Ascending aorta (tissue), 2 donors: ENCODE measurements around the gene UBL4A. TPM values are rescaled to one million over a fixed set of nuclear protein-coding genes. Genes with fewer than 3 reads are reported as not detected.

Source experiments
- DNase-seq, 2 donors: peaks; one replicate each; pipeline ENCODE4 v3.0.0-alpha.2; 2019; ENCODE audit warnings: low spot score in 2 of 2
- H3K27ac ChIP-seq, 2 donors: fragments of 200-600 bp; sonication (generic); one replicate each; pipeline ENCODE4 v1.5.1; 2016 to 2017; ENCODE audit warnings: mild to moderate bottlenecking in 1 of 2
- H3K27me3 ChIP-seq: fragments of 200-600 bp; sonication (generic); one replicate; pipeline ENCODE4 v1.5.1; 2017
- H3K36me3 ChIP-seq, 2 donors: fragments of 200-600 bp; sonication (generic); one replicate each; pipeline ENCODE4 v1.5.1; 2016
- H3K4me1 ChIP-seq, 2 donors: fragments of 200-600 bp; sonication (generic); one replicate each; pipeline ENCODE4 v1.5.1; 2016 to 2017; ENCODE audit warnings: mild to moderate bottlenecking in 1 of 2
- H3K4me3 ChIP-seq, 2 donors: fragments of 200-600 bp; sonication (generic); one replicate each; pipeline ENCODE4 v1.5.1; 2016 to 2017; ENCODE audit warnings: mild to moderate bottlenecking in 1 of 2
- H3K9me3 ChIP-seq, 2 donors: fragments of 200-600 bp; sonication (generic); one replicate each; pipeline ENCODE4 v1.5.1; 2016
- CTCF ChIP-seq, 3 experiments: fragments of 200-600 bp in 2 of 3; fragments of 450-650 bp in 1 of 3; sonication (generic) in 2 of 3; IDR thresholded peaks; one replicate each; pipeline ENCODE4 v1.5.1; 2016 to 2019; ENCODE audit warnings: antibody characterized with exemption in 3 of 3, mild to moderate bottlenecking in 1 of 3, moderate library complexity in 1 of 3
- intact Hi-C: fragments of 100-400 bp; cut with DNase I; formaldehyde crosslinking; loops from one replicate; pipeline ENCODE4 v1.15.1; 2023
- total RNA-seq: library from RNA; depleted of rRNA; stranded (reverse); fragments of >200 nt; gene quantifications from one replicate; pipeline ENCODE4 v1.1.0, GENCODE V29; 2016

The UBL4A gene
- 127 TPM for total RNA-seq

DNA sequence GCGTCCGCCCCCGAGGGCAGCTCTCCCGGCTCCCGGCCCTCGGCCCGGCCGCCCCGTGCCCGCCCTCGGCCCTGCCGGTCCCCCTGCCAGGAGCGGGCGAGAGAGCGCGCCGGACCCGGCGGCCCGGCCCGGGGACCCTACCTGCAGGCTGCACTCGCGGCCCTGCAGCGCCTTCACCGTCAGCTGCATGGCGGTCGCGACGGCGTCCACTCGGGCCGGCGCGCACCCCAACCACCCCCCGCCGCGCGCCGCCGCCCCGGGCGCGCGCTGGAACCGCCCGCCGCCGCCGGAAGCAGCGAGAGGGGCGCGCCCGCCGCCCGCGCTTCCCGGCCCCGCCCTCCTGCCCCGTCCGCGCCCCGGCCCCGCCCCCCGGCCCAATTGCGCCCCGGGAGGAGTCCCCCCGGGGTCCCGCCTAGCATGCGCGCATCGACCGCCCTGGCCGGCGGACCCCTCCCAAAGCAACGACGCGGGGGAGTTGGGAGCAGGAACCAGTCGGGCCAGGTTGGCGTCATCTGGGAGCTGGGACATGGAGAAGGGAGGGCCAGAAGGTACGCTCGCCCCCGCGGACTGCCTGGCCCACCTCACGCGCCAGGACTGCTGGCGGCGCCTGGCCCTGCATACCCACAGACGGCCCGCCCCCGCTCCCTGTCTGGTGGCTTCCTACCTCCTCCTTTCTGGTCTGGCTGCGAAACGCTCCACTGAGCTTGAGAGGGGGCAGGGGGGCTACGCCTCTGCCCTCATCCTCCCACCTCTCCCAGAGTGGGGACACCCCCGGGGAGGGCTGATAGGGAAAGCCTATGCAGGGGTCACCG, at the start of gene UBL4A:
Gene UBL4A, minus strand, starts transcription at position 220 of the 812 bp plus-strand sequence. Its CDS starts 31 bp downstream, at position 189.
- TF ChIP-seq CTCF (IDR thresholded peaks at IDR 0.05) = no peak
- Histone ChIP-seq H3K9me3 (no peaks in the 10 kb centered on the region), H3K27me3 (no peaks in the 10 kb centered on the region), H3K36me3 (peaks cover 0 to 6% of the 10 kb centered on the region in 2 donors), H3K4me1 (peaks cover 0 to 11% of the 10 kb centered on the region in 2 donors), H3K27ac (peak within 1 kb of the TSS; percentile 78 to 81), H3K4me3 (peak within 1 kb of the TSS; percentile 64 to 81)
- intact Hi-C loops = loop anchor here (2.0 to 5.0 kb wide), 2 partner anchors 46 to 50 kb away; partner anchors contain the start of gene GDI1
- peak in 1 of 2 donors; percentile 79 for DNase-seq

DNA sequence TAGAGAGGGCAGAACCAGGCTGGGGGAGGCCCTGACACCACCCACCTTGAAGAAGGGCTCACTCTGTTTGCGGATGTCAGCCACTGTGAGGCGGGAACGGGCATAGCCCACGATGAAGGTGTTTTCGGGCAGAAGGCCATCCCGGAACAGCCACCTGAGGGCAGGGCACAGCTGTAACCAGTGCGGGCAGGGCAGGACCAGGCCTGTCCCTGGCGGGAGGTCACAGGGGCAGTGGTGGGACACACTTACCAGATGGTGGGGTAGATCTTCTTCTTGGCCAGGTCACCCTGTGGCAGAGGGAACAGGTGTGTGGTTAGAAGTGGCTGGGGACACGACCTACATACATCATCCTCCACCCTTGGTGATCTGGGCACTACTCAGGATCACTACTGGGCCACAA, 49.5 kb upstream of the UBL4A start:
- intact Hi-C loops = loop anchor here (1.0 kb wide), 1 partner anchor 138 kb away; the partner anchor contains the start of gene RPL10
- peaks cover 7 to 23% of the 10 kb centered on the region in 2 donors for H3K36me3 ChIP-seq

GRCh38 chrX:154534526-154535322, 48.3 kb upstream of the UBL4A start:
- H3K4me1 ChIP-seq = peaks cover 0 to 3% of the 10 kb centered on the region in 2 donors

More for the DNA sequence above, 49.5 kb upstream of the UBL4A start:
- H3K27me3 ChIP-seq = no peaks in the 10 kb centered on the region
- H3K4me3 ChIP-seq = no peak overlapping the region
- H3K9me3 ChIP-seq = no peaks in the 10 kb centered on the region
- TF ChIP-seq CTCF (IDR thresholded peaks at IDR 0.05) = no peak
- peaks cover 4 to 8% of the 10 kb centered on the region in 2 donors for H3K4me1 ChIP-seq
- H3K27ac ChIP-seq = no peak overlapping the region
- DNase-seq = no peak

DNA sequence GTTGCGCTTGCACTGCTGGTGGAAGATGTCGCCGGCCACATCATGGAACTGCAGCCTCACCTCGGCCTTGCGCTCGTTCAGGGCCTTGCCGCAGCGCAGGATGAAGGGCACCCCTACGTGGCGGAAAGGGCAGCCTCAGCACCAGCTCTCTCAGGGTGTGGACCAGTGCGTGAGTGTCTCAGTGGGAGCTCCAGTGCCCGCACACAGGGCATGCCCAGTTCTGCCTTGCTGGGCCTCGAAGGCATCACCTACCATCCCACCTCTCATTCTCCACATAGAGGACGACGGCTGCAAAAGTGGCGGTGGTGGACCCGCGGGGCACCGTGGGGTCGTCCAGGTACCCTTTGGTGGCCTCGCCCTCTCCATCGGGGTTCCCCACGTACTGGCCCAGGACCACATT, 46.3 kb upstream of the UBL4A start:
- Histone ChIP-seq H3K27ac (no peak overlapping the region), H3K9me3 (no peaks in the 10 kb centered on the region), H3K4me1 (peaks cover 0 to 3% of the 10 kb centered on the region in 2 donors), H3K27me3 (no peaks in the 10 kb centered on the region), H3K36me3 (peaks cover 7 to 23% of the 10 kb centered on the region in 2 donors), H3K4me3 (no peak overlapping the region)
- no peak for DNase-seq
- intact Hi-C loops = loop anchor here (5.0 kb wide), 2 partner anchors 45 to 105 kb away; partner anchors contain the start of genes ATP6AP1 and UBL4A
- TF ChIP-seq CTCF (IDR thresholded peaks at IDR 0.05) = no peak

More at GRCh38 chrX:154534526-154535322, 48.3 kb upstream of the UBL4A start:
- peak in 1 of 2 donors; percentile 92 for DNase-seq
- no peaks in the 10 kb centered on the region for H3K27me3 ChIP-seq
- no peak overlapping the region for H3K4me3 ChIP-seq
- peaks cover 7 to 23% of the 10 kb centered on the region in 2 donors for H3K36me3 ChIP-seq
- no peaks in the 10 kb centered on the region for H3K9me3 ChIP-seq
- H3K27ac ChIP-seq = peak overlapping the region in 1 of 2 donors; percentile 28
- intact Hi-C loops = loop anchor here (1.0 to 5.0 kb wide), 3 partner anchors 47 to 136 kb away; partner anchors contain the start of genes ATP6AP1, RPL10 and UBL4A
- TF ChIP-seq CTCF (IDR thresholded peaks at IDR 0.05) = peak; percentile 96 to 100 (median 99)

DNA sequence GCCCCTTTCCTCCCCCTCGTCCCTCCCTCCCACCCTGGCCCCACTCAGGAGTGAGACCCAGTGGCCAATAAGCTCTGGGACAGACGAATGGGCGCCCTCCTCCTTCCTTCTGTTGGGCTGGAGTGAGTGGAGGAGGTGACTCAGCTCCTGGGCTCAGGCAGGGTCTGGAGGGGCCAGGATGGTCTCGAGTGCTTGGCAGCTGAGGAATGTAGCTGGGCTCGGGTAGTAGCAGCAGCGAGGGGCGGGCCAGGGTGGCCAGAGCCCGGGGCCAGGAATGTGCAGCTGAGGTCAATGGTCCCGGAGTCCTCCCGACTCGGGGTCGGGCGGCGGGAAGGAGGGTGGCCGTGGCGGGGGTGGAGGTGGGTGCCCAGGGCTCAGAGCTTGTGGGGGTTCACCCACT, 45.2 kb upstream of the UBL4A start:
- intact Hi-C loops = loop anchor here (5.0 kb wide), 2 partner anchors 44 to 104 kb away; partner anchors contain the start of genes ATP6AP1 and UBL4A
- no peaks in the 10 kb centered on the region for H3K9me3 ChIP-seq
- H3K27ac ChIP-seq = peak overlapping the region; percentile 60 to 65
- H3K4me3 ChIP-seq = no peak overlapping the region
- peaks cover 0 to 6% of the 10 kb centered on the region in 2 donors for H3K4me1 ChIP-seq
- no peak for TF ChIP-seq CTCF (IDR thresholded peaks at IDR 0.05)
- H3K36me3 ChIP-seq = peaks cover 7 to 23% of the 10 kb centered on the region in 2 donors
- DNase-seq = peak in 1 of 2 donors; percentile 85
- H3K27me3 ChIP-seq = no peaks in the 10 kb centered on the region
